Fibroblast of skin of left biceps (primary cell): ENCODE measurements around the gene C11orf65.
A peak's percentile ranks its signal among the peaks of the same experiment; 100 is the strongest.
"Not testable (repeated sequence)": the region's sequence is repeated elsewhere in the genome, so short reads cannot be mapped to it uniquely, and the experiment has no call there.

Experiments
- DNase-seq, 2 experiments: peaks; one replicate each; pipeline ENCODE4 v3.0.0-alpha.2; 2013; ENCODE audit warnings: low read depth in 2 of 2

Gene C11orf65

GRCh38 chr11:108472681-108473080, 5.4 kb upstream of the C11orf65 start:
- no peak for DNase-seq

GRCh38 chr11:108468478-108468864, 1.1 kb upstream of the C11orf65 start:
- DNase-seq = no peak

- DNase-seq = no peak
Measured at GRCh38 chr11:108466405-108466804, 924 bp downstream of the C11orf65 start.

- no peak for DNase-seq
Measured at GRCh38 chr11:108453207-108453835, 14.0 kb downstream of the C11orf65 start.

- DNase-seq = not testable (repeated sequence)
Measured at GRCh38 chr11:108441445-108441844, 25.9 kb downstream of the C11orf65 start.

GRCh38 chr11:108436594-108436993, 30.7 kb downstream of the C11orf65 start:
- no peak for DNase-seq

- DNase-seq = no peak
Measured at GRCh38 chr11:108435066-108435465, 32.3 kb downstream of the C11orf65 start.

- peak; percentile 63 to 64 for DNase-seq
Measured at GRCh38 chr11:108432783-108433182, 34.5 kb downstream of the C11orf65 start.

GRCh38 chr11:108431997-108432396, 35.3 kb downstream of the C11orf65 start:
- DNase-seq = no peak

- DNase-seq = no peak
Measured at GRCh38 chr11:108431370-108431769, 36.0 kb downstream of the C11orf65 start.

- not testable (repeated sequence) for DNase-seq
Measured at GRCh38 chr11:108417551-108417950, 49.8 kb downstream of the C11orf65 start.

- no peak for DNase-seq
Measured at GRCh38 chr11:108414958-108415357, 52.4 kb downstream of the C11orf65 start.

GRCh38 chr11:108405706-108406105, 61.6 kb downstream of the C11orf65 start:
- DNase-seq = no peak

GRCh38 chr11:108403052-108403451, 64.3 kb downstream of the C11orf65 start:
- no peak for DNase-seq

GRCh38 chr11:108402241-108402640, 65.1 kb downstream of the C11orf65 start:
- no peak for DNase-seq

GRCh38 chr11:108398439-108398838, 68.9 kb downstream of the C11orf65 start:
- no peak for DNase-seq

- DNase-seq = not testable (repeated sequence)
Measured at GRCh38 chr11:108396672-108397071, 70.7 kb downstream of the C11orf65 start.

- DNase-seq = no peak
Measured at GRCh38 chr11:108394744-108395284, 72.5 kb downstream of the C11orf65 start.

- no peak for DNase-seq
Measured at GRCh38 chr11:108393046-108393445, 74.3 kb downstream of the C11orf65 start.

- DNase-seq = no peak
Measured at GRCh38 chr11:108392353-108392752, 75.0 kb downstream of the C11orf65 start.

GRCh38 chr11:108388576-108388975, 78.8 kb downstream of the C11orf65 start:
- no peak for DNase-seq

GRCh38 chr11:108373505-108373904, 93.8 kb downstream of the C11orf65 start:
- DNase-seq = not testable (repeated sequence)

GRCh38 chr11:108370990-108371389, 96.3 kb downstream of the C11orf65 start:
- no peak for DNase-seq

GRCh38 chr11:108370315-108370714, 97.0 kb downstream of the C11orf65 start:
- no peak for DNase-seq
